IPS-NIHi7 (cell line): ENCODE results near the gene OSTN.
"Not testable (repeated sequence)": the region's sequence is repeated elsewhere in the genome, so short reads cannot be mapped to it uniquely, and the experiment has no call there.

Experiments
- DNase-seq: peaks from one replicate; pipeline ENCODE4 v3.0.0; 2012; ENCODE audit warnings: mixed read lengths; ENCODE audit errors: extremely low spot score

OSTN gene, protein sequence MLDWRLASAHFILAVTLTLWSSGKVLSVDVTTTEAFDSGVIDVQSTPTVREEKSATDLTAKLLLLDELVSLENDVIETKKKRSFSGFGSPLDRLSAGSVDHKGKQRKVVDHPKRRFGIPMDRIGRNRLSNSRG

DNA sequence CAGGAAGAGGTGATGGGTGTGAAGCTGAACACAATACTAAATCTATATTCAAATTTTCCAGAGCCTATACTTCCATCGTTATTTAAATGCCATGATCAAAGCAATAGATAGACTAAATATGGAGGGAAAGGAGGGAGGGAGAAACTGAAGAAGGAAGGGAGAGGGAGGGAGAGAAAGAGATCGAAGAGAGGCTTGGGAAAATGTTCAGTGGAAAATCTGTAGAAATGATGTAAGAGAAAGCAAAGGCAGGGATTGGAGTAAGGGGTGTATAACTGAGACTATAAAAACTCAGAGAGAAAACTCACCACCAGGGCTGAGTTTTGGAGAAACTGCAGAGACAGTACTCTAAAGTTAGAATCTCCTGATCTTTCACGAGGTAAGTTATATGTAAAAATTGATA, at the start of gene OSTN:
OSTN (plus strand) TSS at position 310 of the 400 bp plus-strand sequence. CDS start 13,292 bp downstream, outside the sequence.
- DNase-seq = no peak

DNA sequence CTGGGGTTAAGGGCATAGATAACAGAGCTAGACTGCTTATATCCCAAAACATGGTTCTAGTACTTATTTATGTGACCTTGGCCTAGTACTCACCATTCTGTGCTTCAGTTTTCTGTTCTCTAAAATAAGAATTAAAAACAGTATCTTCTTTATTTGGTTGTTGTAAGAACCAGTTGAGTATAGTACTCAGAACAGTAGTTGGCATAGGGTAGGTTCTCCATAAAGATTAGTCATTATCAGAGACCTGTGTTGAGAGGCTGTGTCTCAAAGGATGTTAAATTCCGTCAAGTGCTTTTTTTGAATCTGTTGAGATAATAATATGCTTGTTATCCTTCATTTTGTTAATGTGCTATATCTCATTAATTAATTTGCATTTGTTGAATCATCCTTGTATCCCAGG, 47.4 kb upstream of the OSTN start:
- no peak for DNase-seq

DNA sequence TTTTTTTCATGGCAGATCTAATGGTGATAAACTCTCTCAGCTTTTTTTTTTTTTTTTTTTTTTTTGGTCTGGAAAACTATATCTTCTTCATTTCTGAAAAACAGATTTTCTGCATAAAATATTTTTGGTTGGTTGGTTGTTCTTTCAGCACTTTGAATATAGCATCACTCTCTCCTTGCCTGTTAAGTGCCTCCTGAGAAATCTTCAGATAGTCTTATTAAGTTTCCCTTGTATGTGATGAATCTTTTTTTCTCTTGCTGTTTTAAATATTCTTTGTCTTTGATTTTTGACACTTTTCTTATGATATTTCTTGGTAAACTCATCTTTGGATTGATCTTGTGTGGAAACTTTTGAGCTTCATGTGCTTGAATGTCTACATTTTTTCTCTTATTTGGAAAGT, 44.2 kb upstream of the OSTN start:
- DNase-seq = no peak

DNA sequence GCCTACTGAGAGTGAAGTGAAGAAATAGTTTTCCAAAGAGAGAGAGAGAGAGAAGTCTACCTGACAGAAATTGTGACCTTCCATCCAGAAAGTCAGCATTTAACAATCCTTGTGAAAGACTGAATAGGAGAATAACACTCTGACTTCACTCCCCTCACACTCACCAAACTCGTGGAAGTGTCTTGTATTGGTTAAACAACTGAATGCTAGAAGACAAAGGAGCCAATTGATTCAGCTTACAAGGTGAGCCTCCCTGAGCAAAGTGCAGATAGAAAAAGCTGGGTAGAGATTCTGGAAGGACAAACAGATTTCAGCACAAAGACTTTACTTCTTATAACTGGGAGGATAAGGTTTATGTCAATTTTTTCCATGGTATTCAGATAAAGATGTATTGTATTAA, 40.8 kb upstream of the OSTN start:
- DNase-seq = no peak

DNA sequence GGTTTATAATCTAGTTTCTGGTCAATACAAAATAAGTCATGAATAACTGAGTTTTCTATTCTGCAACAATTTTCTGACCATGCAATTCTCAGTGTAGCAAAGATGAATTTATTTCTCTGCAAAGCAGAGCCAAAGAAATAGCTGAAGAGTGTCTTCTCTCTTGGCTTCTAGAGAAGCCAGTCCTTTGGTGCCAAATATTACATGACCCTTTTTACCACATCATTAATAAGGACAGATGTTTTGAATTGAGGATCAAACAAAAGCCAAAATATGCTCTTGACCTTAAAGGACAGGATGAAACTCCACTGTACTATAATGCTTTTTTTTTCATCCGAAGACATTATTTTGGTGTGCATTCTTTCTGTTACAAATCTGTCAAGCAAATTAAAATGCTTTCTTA, 40.2 kb upstream of the OSTN start:
- no peak for DNase-seq

DNA sequence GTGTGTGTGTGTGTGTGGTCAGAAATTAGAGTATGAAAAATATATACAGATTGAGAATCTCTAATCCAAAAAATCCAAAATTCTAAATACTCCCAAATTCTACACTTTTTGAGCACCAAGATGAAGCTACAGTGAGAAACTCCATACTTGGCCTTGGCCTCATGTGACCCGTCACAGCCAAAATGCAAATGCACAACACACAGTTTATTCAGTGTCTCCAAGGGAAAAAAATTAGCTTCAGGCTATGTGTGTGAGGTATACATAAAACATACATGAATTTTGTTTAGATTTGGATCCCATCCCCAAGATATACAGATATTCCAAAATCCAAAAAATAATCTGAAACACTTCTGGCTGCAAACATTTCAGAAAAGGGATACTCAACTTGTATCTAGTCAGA, 33.2 kb upstream of the OSTN start:
- no peak for DNase-seq

DNA sequence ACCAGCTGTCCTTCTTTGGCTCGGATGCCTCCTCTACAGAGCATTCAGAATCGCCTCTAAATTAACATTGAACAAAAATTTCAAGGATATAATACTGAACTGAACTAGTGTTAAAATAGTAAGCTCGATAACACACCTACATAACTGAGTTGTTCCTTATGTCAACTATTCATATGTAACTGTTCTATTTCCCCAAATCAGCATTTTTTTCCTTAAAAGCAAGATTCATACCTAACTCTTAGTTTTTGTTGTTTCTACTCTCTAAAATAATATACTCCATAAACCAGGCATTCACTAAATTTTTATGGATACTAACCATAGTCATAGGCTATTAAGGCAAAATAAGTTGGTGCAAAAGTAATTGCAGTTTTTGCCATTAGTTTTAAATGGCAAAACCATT, 32.7 kb upstream of the OSTN start:
- DNase-seq = no peak

DNA sequence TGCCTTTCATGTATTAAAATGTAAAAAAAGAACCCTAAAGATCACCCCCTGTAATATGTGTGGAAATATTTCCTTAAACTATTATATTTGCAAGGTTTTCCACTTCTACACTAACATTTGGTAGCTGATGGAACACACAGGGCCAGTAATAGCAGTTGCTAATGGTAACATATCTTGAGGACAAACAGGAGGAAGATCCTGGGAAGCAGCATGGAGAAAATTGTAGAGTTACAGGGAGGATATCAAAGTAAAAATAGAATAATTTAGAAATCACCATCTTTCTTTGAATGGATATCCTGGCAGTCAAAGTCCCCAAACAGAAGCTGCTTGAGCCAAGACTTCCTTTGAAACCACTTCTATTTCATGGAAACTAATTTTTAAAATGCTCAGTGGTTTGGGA, 29.5 kb upstream of the OSTN start:
- DNase-seq = no peak

DNA sequence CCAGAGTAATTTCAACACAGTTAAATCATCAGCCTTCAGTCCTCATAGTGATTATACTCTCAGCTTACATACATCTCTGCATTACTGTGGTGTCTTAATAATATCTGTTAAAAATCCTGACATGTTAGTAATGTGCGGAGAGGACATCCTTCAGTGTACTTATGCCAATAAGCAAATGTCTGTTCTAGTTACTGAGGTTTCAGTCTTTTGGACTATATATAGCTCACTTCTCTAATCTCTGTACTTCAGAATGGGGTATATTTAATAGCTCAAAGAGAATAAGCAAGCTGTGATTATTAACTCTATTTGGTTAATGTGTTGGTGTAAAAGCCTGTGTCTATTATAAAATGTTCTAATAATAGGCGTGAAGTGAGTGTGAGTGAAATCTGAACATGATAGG, 28.9 kb upstream of the OSTN start:
- DNase-seq = no peak

DNA sequence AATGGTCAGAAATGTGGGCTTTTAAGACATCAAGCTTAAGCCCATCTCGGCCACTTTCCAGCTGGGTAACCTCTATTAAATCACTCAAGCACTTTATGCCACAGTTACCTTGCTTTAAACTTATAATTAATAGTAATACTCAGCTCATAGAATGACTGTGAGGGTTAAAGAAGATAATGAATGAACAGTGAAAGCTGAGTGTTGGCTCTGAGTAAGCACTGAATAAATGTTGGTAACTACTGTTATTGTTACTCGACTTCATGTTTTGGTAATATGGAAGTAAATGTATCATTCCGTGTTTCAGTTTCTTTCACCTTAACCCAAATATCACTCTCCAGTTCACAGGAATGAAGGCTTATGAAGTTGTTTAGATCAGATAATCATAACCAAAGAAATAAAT, 23.9 kb upstream of the OSTN start:
- no peak for DNase-seq

DNA sequence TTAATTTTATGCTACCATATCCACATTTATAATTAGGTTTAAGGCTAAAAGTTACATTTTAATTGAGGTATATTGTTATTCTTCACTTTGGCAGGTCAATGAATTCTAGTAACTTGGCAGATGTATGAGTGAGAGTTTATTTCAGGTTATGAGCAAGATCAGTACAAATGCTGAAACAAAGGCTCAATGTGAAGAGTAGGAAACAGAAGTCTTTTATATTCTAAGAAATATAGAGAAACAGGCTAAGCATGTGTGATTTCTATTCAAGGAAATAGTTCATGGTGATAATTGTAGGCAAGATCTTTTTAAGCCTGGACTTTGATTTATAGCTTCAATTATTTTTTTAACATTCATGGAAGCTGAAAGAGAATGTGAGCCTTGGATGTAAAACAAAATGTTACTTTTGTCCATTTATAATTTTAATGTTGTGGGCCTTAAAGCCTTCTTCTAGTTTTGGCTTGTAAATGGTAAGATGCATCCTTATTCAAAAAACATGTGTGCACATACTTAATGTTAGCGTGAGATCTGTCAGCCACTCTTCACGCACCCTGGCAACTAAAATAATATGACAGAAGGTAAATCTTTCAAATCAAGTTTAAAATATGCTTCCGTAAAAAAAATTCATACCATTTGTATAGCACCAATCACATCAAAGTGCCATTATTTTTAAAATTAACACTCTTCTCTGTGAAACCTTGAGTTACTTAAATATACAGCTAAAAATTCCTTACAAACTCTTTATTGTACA, 22.8 kb upstream of the OSTN start:
- DNase-seq = no peak

DNA sequence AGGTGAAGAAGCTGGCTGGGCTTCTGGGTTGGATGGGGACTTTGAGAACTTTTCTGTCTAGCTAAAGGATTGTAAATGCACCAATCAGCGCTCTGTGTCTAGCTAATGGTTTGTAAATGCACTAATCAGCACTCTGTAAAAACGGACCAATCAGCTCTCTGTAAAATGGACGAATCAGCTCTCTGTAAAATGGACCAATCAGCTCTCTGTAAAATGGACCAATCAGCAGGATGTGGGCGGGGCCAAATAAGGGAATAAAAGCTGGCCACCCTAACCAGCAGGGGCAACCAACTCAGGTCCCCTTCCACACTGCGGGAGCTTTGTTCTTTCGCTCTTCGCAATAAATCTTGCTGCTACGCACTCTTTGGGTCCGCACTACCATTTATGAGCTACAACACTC, 13.7 kb upstream of the OSTN start:
- DNase-seq = not testable (repeated sequence)

DNA sequence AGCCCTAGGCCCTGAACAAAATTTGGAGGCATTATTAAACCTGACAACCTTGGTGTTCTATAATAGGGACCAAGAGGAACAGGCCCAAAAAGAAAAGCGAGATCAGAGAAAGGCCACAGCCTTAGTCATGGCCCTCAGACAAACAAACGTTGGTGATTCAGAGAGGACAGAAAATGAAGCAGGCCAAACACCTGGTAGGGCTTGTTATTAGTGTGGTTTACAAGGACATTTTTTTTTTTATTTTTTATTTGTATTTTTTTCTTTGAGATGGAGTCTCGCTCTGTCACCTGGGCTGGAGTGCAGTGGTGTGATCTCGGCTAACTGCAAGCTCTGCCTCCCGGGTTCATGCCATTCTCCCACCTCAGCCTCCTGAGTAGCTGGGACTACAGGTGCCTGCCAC, 10.8 kb upstream of the OSTN start:
- DNase-seq = not testable (repeated sequence)

DNA sequence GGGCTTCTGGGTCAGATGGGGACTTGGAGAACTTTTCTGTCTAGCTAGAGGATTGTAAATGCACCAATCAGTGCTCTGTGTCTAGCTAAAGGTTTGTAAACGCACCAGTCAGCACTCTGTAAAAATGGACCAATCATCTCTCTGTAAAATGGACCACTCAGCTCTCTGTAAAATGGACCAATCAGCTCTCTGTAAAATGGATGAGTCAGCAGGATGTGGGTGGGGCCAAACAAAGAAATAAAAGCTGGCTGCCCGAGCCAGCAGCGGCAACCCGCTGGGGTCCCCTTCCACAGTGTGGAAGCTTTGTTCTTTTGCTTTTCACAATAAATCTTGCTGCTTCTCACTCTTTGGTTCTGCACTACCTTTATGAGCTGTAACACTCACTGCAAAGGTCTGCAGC, 6.8 kb upstream of the OSTN start:
- DNase-seq = not testable (repeated sequence)

DNA sequence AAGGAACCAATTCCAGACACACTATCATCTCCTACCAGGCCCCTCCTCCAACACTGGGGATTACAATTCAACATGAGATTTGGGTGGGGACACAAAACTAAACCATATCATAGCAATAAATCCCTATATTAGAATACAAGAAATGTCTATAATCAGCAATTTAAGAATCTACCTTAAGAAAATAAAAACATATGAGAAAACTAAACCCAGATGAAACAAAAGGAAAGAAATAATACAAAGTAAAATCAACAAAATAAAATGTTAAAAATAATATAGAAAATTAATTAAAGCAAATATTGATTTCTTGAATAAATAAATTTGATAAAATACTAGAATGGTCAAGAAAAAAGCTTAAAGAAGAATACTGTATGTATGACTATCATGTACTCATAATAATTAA, 6.1 kb upstream of the OSTN start:
- DNase-seq = no peak

DNA sequence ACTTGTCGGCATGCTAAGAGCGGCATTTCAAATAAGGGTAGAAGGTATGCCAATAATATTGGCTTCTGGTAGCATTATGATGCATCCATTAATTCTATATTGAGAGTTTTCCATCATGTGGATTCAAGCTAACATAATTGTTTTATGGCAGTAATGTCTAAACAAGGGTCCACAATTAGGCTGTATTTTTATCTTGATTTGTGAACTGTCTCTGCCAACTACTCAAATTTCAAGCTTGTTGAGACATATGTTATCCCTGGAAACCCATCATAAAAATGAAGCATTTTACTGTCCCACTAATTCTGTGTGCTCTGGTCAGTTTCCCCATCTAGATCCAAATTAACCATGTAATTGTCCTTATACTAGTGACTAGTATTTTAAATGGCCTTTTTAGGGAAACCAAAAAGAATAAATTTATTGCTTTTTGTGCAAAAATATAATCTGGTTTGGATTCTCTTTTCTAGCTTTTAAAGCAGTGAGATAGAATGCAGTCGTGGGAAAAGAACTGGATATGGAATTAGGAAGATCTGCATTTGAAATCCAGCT, 1.2 kb upstream of the OSTN start:
- DNase-seq = no peak

DNA sequence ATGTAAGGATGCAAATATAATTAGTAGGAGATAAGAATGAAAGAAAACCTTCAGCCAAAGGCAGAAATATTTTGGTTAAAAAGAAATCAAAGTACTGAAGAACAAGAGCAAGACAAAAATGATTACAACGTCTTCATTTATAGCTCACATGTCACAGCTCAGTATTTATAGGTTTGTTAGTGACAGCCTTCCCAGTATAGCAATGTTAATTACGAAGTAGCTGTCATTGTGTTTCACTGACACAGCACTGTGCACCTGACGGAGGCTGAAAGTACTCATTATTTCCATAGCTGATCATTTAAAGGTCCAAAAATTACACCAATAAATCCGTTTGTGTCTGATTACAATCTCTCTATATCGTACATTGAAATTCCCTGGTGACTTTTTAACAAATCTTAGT, 561 bp upstream of the OSTN start:
- no peak for DNase-seq

DNA sequence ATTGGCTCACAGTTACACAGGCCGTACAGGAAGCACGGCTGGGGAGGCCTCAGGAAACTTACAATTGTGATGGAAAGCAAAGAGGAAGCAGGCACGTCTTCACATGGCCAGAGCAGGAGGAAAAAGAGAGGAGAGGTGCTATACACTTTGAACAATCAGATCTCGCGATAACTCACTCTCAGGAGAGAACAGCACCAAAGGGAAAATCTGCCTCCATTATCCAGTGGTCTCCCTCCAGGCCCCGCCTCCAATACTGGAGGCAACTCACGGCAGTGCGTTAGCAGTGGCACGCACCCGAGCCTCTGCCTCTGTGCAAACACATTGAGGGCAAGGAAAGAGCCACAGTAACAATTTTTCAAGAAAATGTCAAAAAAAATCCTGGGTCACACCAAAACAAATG, 11.0 kb downstream of the OSTN start:
- no peak for DNase-seq

DNA sequence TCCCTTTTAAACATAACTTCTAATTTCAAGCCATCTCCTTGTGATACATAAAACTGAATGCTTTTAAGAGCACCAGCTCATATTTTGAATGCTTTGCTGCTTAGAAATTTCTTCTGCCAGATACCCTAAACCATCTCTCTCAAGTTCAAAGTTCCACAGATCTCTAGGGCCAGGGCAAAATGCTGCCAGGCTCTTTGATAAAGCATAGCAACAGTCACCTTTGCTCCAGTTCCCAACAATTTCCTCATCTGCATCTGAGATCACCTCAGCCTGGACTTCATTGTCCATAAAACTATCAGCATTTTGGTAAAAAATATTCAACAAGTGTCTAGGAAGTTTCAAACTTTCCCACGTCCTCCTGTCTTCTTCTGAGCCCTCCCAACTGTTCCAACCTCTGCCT, 17.5 kb downstream of the OSTN start:
- DNase-seq = no peak

DNA sequence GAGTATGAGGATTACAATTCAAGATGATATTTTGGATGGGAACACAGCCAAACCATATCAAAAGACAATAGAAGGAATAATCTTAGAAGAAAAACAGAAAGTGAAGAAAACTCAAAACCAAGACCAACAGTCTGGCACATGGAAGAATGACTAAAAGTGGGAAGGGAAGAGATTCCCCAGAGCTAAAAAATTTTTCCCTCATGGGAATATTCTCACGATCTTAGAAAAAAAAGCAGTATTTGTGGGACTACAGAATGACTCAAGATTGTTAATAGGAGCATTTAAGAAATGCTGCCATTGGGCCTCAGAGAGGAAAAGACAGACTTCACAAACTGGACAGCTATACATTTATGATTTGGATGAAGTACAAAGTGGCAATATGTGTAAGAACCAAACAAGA, 18.3 kb downstream of the OSTN start:
- DNase-seq = no peak

DNA sequence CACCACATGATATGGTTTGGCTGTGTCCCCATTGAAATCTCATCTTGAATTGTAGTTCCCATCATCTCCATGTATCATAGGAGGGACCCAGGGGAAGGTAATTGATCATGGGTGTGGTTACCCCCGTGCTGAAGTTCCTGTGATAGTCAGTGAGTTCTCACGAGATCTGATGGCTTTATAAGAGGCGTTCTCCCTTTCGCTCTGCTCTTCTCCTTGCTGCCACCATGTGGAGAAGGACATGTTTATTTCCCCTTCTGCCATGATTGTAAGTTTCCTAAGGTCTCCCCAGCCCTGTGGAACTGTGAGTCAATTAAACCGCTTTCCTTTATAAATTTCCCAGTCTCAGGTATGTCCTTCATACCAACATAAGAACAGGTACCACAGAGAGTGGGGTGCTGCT, 21.9 kb downstream of the OSTN start:
- DNase-seq = no peak

DNA sequence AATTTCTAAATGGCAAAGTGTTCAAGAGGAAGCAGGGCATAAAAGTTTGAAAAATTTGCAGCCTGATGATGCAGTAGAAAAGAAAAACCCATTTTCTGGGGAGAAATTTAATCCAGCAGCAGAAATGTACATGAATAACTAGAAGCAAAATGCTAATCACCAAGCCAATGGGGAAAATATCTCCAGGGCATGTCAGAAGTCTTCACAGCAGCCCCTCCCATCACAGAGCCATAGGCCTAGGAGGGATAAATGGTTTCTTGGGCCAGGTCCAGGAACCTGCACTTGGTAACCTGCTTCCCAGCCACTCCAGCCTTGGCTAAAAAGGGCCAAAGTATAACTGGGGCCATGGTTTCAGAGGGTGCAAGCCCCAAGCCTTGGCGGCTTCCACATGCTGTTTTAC, 22.6 kb downstream of the OSTN start:
- no peak for DNase-seq

DNA sequence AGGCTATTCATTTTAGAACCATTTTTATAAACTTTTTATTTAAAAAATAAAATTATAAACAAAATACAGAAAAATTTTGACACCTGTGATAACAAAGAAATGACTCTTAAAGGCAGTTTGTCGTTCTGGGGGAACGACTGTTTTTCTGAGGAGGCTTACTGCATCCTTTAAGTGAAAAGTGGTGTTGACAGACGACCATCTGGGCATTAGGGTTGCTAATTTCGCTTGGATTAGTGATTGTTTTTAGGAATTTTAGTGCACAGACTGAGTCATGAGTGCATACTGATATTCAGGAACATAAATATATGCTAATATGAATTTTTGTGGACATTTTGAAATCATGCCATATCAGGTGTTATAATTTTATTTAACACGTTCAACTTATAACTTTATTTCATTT, 28.5 kb downstream of the OSTN start:
- DNase-seq = no peak

DNA sequence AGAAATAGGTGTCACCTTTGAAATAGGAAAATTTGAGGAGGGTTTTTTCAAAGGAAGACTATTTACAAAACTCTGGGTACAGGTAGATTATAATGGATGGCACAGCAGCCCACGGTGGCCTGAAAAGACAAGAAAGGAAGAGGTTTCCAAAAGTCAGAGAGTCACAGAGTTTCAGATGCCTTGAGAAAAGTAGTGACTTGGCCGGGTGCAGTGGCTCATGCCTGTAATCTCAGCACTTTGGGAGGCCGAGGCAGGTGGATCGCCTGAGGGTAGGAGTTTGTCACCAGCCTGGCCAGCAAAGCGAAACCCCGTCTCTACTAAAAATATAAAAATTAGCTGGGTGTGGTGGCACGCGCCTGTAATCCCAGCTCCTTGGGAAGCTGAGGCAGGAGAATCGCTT, 35.2 kb downstream of the OSTN start:
- DNase-seq = no peak
